Tibial nerve (tissue), 4 donors: Measurements from ENCODE around the gene RAB3GAP2. TPM values are rescaled to one million over a fixed set of nuclear protein-coding genes. Genes with fewer than 3 reads are reported as not detected.

Experiments
- DNase-seq, 2 donors: peaks; one replicate each; pipeline ENCODE4 v3.0.0-alpha.2; 2019; ENCODE audit warnings: low spot score in 2 of 2
- H3K27ac ChIP-seq, 4 donors: fragments of 200-600 bp; sonication (generic) in 3 of 4; one replicate each; pipeline ENCODE4 v1.5.1; 2017 to 2019; ENCODE audit warnings: mild to moderate bottlenecking in 1 of 4
- H3K27me3 ChIP-seq, 2 donors: fragments of 200-600 bp; sonication (generic) in 1 of 2; one replicate each; pipeline versions ENCODE4 v1.5.1 to v1.6.0; 2017 to 2019
- H3K36me3 ChIP-seq, 3 donors: fragments of 200-600 bp; sonication (generic); one replicate each; pipeline ENCODE4 v1.5.1; 2018 to 2019
- H3K4me1 ChIP-seq, 4 donors: fragments of 200-600 bp; sonication (generic) in 3 of 4; one replicate each; pipeline ENCODE4 v1.5.1; 2017 to 2019
- H3K4me3 ChIP-seq, 4 donors: fragments of 200-600 bp; sonication (generic) in 3 of 4; one replicate each; pipeline ENCODE4 v1.5.1; 2017 to 2019; ENCODE audit warnings: mild to moderate bottlenecking in 1 of 4, moderate library complexity in 1 of 4
- H3K9me3 ChIP-seq, 4 donors: fragments of 200-600 bp; sonication (generic) in 3 of 4; one replicate each; pipeline ENCODE4 v1.5.1; 2017 to 2019
- CTCF ChIP-seq, 5 experiments: fragments of 200-600 bp in 3 of 5; fragments of 450-650 bp in 2 of 5; sonication (generic) in 3 of 5; IDR thresholded peaks; one replicate each; pipeline ENCODE4 v1.5.1; 2016 to 2019; ENCODE audit warnings: antibody characterized with exemption in 5 of 5, mild to moderate bottlenecking in 3 of 5, moderate library complexity in 2 of 5
- EP300 ChIP-seq, 2 donors: sonication (generic); formaldehyde crosslinking; IDR thresholded peaks; one replicate each; pipeline ENCODE4 v1.6.1; 2017; ENCODE audit warnings: antibody characterized with exemption in 2 of 2, mild to moderate bottlenecking in 1 of 2
- POLR2A ChIP-seq, 2 donors: fragments of 450-650 bp; IDR thresholded peaks; one replicate each; pipeline ENCODE4 v1.6.1; 2017; ENCODE audit warnings: antibody characterized with exemption in 2 of 2, mild to moderate bottlenecking in 2 of 2, moderate library complexity in 2 of 2
- WGBS, 2 donors: methylation state at CpG; one replicate each; pipeline ENCODE4 v1.1.5; 2018; 5-methylcytosine and 5-hydroxymethylcytosine counted together
- total RNA-seq, 4 donors: library from RNA; depleted of rRNA; stranded (reverse); fragments of >200 nt; gene quantifications; one replicate each; pipeline ENCODE4 v1.1.0, GENCODE V29; 2016

RAB3GAP2 gene
- total RNA-seq, 4 donors from 2014 or later = 30.6 to 36.8 (median 31.2) TPM

GRCh38 chr1:220227393-220227792 is 44.9 kb downstream of the RAB3GAP2 start:
- WGBS, 2 donors = 71% methylated on average over 4 of the region's 4 CpGs
- H3K36me3 ChIP-seq = peaks cover 0 to 15% (median 0%) of the 10 kb centered on the region in 3 donors
- no peak overlapping the region for H3K27ac ChIP-seq
- H3K4me1 ChIP-seq = peaks cover 0 to 56% (median 15%) of the 10 kb centered on the region in 4 donors
- no peak overlapping the region for H3K4me3 ChIP-seq
- TF ChIP-seq CTCF (IDR thresholded peaks at IDR 0.05) (no peak), POLR2A (IDR thresholded peaks at IDR 0.05) (no peak), EP300 (IDR thresholded peaks at IDR 0.05) (no peak)
- no peaks in the 10 kb centered on the region for H3K9me3 ChIP-seq
- DNase-seq = no peak
- H3K27me3 ChIP-seq = no peaks in the 10 kb centered on the region

GRCh38 chr1:220226752-220227151 is 45.5 kb downstream of the RAB3GAP2 start:
- 89 to 93% methylated on average over 3 of the region's 3 CpGs for WGBS, 2 donors
- Histone ChIP-seq H3K4me1 (peaks cover 0 to 62% (median 15%) of the 10 kb centered on the region in 4 donors), H3K27ac (no peak overlapping the region), H3K4me3 (no peak overlapping the region), H3K9me3 (no peaks in the 10 kb centered on the region), H3K27me3 (no peaks in the 10 kb centered on the region), H3K36me3 (peaks cover 0 to 9% (median 0%) of the 10 kb centered on the region in 3 donors)
- no peak for DNase-seq
- TF ChIP-seq EP300 (IDR thresholded peaks at IDR 0.05) (no peak), POLR2A (IDR thresholded peaks at IDR 0.05) (no peak), CTCF (IDR thresholded peaks at IDR 0.05) (no peak)

- H3K27me3 ChIP-seq = no peaks in the 10 kb centered on the region
- no peak for DNase-seq
- TF ChIP-seq POLR2A (IDR thresholded peaks at IDR 0.05) (no peak), CTCF (IDR thresholded peaks at IDR 0.05) (no peak), EP300 (IDR thresholded peaks at IDR 0.05) (no peak)
- H3K27ac ChIP-seq = peak overlapping the region in 1 of 4 donors; percentile 27
- H3K4me1 ChIP-seq = peaks cover 0 to 66% (median 15%) of the 10 kb centered on the region in 4 donors
- no peak overlapping the region for H3K4me3 ChIP-seq
- no peaks in the 10 kb centered on the region for H3K9me3 ChIP-seq
- peaks cover 0 to 5% (median 0%) of the 10 kb centered on the region in 3 donors for H3K36me3 ChIP-seq
Measured at GRCh38 chr1:220225957-220226356, 46.3 kb downstream of the RAB3GAP2 start.

GRCh38 chr1:220224611-220225124 is 47.6 kb downstream of the RAB3GAP2 start:
- peaks cover 0 to 71% (median 18%) of the 10 kb centered on the region in 4 donors for H3K4me1 ChIP-seq
- H3K36me3 ChIP-seq = no peaks in the 10 kb centered on the region
- WGBS, 2 donors = 94 to 100% methylated on average over 1 of the region's 1 CpG
- peak overlapping the region in 2 of 4 donors; percentile 12 to 27 for H3K27ac ChIP-seq
- TF ChIP-seq CTCF (IDR thresholded peaks at IDR 0.05) (no peak), POLR2A (IDR thresholded peaks at IDR 0.05) (no peak), EP300 (IDR thresholded peaks at IDR 0.05) (no peak)
- no peaks in the 10 kb centered on the region for H3K9me3 ChIP-seq
- H3K27me3 ChIP-seq = no peaks in the 10 kb centered on the region
- H3K4me3 ChIP-seq = no peak overlapping the region
- no peak for DNase-seq

- 91 to 92% methylated on average over 2 of the region's 2 CpGs for WGBS, 2 donors
- no peaks in the 10 kb centered on the region for H3K27me3 ChIP-seq
- H3K4me1 ChIP-seq = peaks cover 0 to 78% (median 21%) of the 10 kb centered on the region in 4 donors
- no peak for DNase-seq
- no peaks in the 10 kb centered on the region for H3K36me3 ChIP-seq
- no peak overlapping the region for H3K4me3 ChIP-seq
- TF ChIP-seq EP300 (IDR thresholded peaks at IDR 0.05) = no peak
- TF ChIP-seq CTCF (IDR thresholded peaks at IDR 0.05) = no peak
- TF ChIP-seq POLR2A (IDR thresholded peaks at IDR 0.05) = no peak
- H3K27ac ChIP-seq = no peak overlapping the region
- H3K9me3 ChIP-seq = no peaks in the 10 kb centered on the region
Measured at GRCh38 chr1:220224033-220224432, 48.2 kb downstream of the RAB3GAP2 start.
